Spleen (tissue), 13 donors: Measurements from ENCODE around the gene VWA2. TPM values are rescaled to one million over a fixed set of nuclear protein-coding genes. Genes with fewer than 3 reads are reported as not detected.

Experiments used
- DNase-seq: peaks from one replicate; pipeline ENCODE4 v3.0.0-alpha.2; 2020
- H3K27ac ChIP-seq, 8 donors: fragments of 200-600 bp; sonication (generic) in 7 of 8; 1 replicate in 4 of 8; 2 replicates in 4 of 8; pipeline versions ENCODE4 v1.5.0 to v1.8.0; 2016 to 2021; ENCODE audit warnings: inconsistent platforms in 4 of 8, mild to moderate bottlenecking in 4 of 8, moderate library complexity in 1 of 8
- H3K27me3 ChIP-seq, 7 donors: fragments of 200-600 bp; sonication (generic) in 6 of 7; replicated peaks in 1 of 7; 1 replicate in 4 of 7; 2 replicates in 3 of 7; pipeline versions ENCODE4 v1.5.0 to v1.8.0; 2016 to 2021; ENCODE audit warnings: inconsistent platforms in 3 of 7, mild to moderate bottlenecking in 1 of 7
- H3K36me3 ChIP-seq, 6 donors: fragments of 200-600 bp; sonication (generic) in 5 of 6; 1 replicate in 4 of 6; 2 replicates in 2 of 6; pipeline versions ENCODE4 v1.5.0 to v1.8.0; 2016 to 2021; ENCODE audit warnings: inconsistent platforms in 2 of 6
- H3K4me1 ChIP-seq, 6 donors: fragments of 200-600 bp; sonication (generic) in 5 of 6; 1 replicate in 3 of 6; 2 replicates in 3 of 6; pipeline versions ENCODE4 v1.5.0 to v1.8.0; 2016 to 2021; ENCODE audit warnings: inconsistent platforms in 3 of 6
- H3K4me3 ChIP-seq, 8 donors: fragments of 200-600 bp; sonication (generic) in 7 of 8; 1 replicate in 4 of 8; 2 replicates in 4 of 8; pipeline versions ENCODE4 v1.5.0 to v1.8.0; 2016 to 2021; ENCODE audit warnings: inconsistent platforms in 4 of 8, mild to moderate bottlenecking in 4 of 8, moderate library complexity in 2 of 8
- H3K9me3 ChIP-seq, 8 donors: fragments of 200-600 bp; sonication (generic) in 7 of 8; 1 replicate in 4 of 8; 2 replicates in 4 of 8; pipeline versions ENCODE4 v1.5.0 to v1.8.0; 2016 to 2021; ENCODE audit warnings: inconsistent platforms in 4 of 8
- CTCF ChIP-seq, 11 experiments: fragments of 200-600 bp in 7 of 11; fragments of 450-650 bp in 4 of 11; sonication (generic) in 4 of 11; IDR thresholded peaks in 8 of 11; conservative IDR thresholded peaks in 3 of 11; 1 replicate in 7 of 11; 2 replicates in 4 of 11; pipeline versions ENCODE4 v1.4.0 to v1.8.0; 2016 to 2021; ENCODE audit warnings: antibody characterized with exemption in 11 of 11, inconsistent platforms in 4 of 11, mild to moderate bottlenecking in 1 of 11
- POLR2A ChIP-seq, 3 donors: fragments of 450-650 bp; IDR thresholded peaks; one replicate each; pipeline ENCODE4 v1.5.1; 2017; ENCODE audit warnings: antibody characterized with exemption in 3 of 3, mild to moderate bottlenecking in 1 of 3
- POLR2AphosphoS5 ChIP-seq, 3 donors: sonication (generic); formaldehyde crosslinking; IDR thresholded peaks; one replicate each; pipeline ENCODE4 v1.5.1; 2017; ENCODE audit warnings: antibody characterized with exemption in 3 of 3
- WGBS, 5 donors: extraction: QIAGEN DNeasy Blood & Tissue Kit in 3 of 5; methylation state at CpG; one replicate each; pipeline versions ENCODE4 v1.1.5 to v1.1.7; 2013 to 2018; 5-methylcytosine and 5-hydroxymethylcytosine counted together
- intact Hi-C: fragments of 100-400 bp; cut with DNase I; formaldehyde crosslinking; loops from one replicate; pipeline ENCODE4 v1.15.0; 2023; ENCODE audit warnings: low total_unique reads
- long read RNA-seq, 2 donors: transcript quantifications; one replicate each; lab custom pipeline, GENCODE V29; 2026
- polyA plus RNA-seq, 3 donors: library from polyadenylated mRNA; stranded (reverse); fragments of 200-250 nt; gene quantifications; one replicate each; pipeline ENCODE4 v1.2.1, GENCODE V29; 2013
- total RNA-seq, 7 donors: library from RNA; depleted of rRNA in 3 of 7; stranded (reverse); fragments of >200 nt in 3 of 7; fragmentation: NEBNext Ultra II Directional in 4 of 7; extraction: Animal tissue kit (Norgen Biotek cat#: 25700) in 4 of 7; gene quantifications; one replicate each; pipeline versions ENCODE4 v1.1.0 to v1.2.1, GENCODE V29; 2016 to 2021
- donor health status: healthy with polysubstance abuse.
- donor health status: DM: no; HTN: no; CAD: no; lungs with moderate emphysema.
- donor health status: DM: no; HTN: no; CAD: no.
- donor health status: Bipolar disorder and iron deficiency.
- donor health status: healthy.
- donor health status: DM: no; HTN: no; CAD: no.
- donor health status: DM: yes; HTN: yes; CAD: no.

Gene VWA2, protein sequence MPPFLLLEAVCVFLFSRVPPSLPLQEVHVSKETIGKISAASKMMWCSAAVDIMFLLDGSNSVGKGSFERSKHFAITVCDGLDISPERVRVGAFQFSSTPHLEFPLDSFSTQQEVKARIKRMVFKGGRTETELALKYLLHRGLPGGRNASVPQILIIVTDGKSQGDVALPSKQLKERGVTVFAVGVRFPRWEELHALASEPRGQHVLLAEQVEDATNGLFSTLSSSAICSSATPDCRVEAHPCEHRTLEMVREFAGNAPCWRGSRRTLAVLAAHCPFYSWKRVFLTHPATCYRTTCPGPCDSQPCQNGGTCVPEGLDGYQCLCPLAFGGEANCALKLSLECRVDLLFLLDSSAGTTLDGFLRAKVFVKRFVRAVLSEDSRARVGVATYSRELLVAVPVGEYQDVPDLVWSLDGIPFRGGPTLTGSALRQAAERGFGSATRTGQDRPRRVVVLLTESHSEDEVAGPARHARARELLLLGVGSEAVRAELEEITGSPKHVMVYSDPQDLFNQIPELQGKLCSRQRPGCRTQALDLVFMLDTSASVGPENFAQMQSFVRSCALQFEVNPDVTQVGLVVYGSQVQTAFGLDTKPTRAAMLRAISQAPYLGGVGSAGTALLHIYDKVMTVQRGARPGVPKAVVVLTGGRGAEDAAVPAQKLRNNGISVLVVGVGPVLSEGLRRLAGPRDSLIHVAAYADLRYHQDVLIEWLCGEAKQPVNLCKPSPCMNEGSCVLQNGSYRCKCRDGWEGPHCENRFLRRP
- 1 to 10 TPM in 4 of 7 donors, under 1 TPM in 2, not detected in 1; 0.46 to 1.9 (median 1.3) TPM for total RNA-seq
- polyA plus RNA-seq, result under 1 TPM; 0.02 to 0.22 (median 0.07) TPM
- long read RNA-seq, donor 1, result 0 reads
- long read RNA-seq, donor 2, result 0 reads

DNA sequence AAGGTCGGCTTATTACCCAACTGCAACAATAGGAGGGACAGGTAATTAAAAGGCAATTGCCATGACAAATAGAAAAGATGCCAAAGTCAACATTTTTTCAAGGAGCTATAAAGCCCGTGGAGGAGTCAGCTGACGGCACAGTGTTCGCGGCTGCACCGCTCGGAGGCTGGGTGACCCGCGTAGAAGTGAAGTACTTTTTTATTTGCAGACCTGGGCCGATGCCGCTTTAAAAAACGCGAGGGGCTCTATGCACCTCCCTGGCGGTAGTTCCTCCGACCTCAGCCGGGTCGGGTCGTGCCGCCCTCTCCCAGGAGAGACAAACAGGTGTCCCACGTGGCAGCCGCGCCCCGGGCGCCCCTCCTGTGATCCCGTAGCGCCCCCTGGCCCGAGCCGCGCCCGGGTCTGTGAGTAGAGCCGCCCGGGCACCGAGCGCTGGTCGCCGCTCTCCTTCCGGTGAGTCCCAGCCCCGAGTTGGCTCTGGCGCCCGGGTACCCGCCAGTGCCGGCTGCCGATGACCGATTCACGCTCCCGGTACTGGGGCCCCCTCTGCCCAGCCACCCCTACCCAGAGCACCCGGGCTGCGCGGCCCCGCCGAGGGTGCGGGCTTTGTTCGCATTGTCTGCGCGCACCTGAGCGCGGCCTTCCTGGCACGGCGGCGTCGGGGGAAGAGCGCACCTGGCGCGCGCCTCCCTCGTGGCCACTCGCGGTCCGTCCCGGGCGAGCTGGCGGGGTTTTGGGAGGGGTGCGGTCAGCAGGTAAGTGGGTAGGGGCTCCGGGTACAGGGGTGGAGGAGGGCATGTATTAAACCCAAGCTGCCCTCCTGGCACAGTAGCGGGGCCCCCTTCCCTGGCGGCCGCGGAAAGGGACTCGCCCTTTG, at the start of gene VWA2:
Gene VWA2 (plus strand): TSS at position 138 of the 877 bp plus-strand sequence. CDS start 9,460 bp downstream, outside the sequence.
- TF ChIP-seq POLR2A (IDR thresholded peaks at IDR 0.05), result no peak
- TF ChIP-seq POLR2AphosphoS5 (IDR thresholded peaks at IDR 0.05), result peak in 1 of 3 donors; percentile 44
- peak in 4 of 11 experiments; percentile 16 to 39 (median 22) for TF ChIP-seq CTCF (IDR thresholded peaks at IDR 0.05 in 8 of 11, conservative IDR thresholded peaks at IDR 0.05 in 3 of 11)
- H3K27me3 ChIP-seq, result peaks cover 0 to 100% (median 41%) of the 10 kb centered on the region in 7 donors
- no peaks in the 10 kb centered on the region for H3K36me3 ChIP-seq
- WGBS, 5 donors, result 4 to 7% (median 5%) methylated on average over 9 to 79 of the region's 79 CpGs
- DNase-seq, result peak; percentile 82
- peaks cover 6 to 21% (median 14%) of the 10 kb centered on the region in 6 donors for H3K4me1 ChIP-seq
- H3K27ac ChIP-seq, result no peak within 1 kb of the TSS
- peak within 1 kb of the TSS; percentile 12 to 67 (median 32) for H3K4me3 ChIP-seq
- H3K9me3 ChIP-seq, result no peaks in the 10 kb centered on the region
- intact Hi-C loops, result no loop called here

- Histone ChIP-seq H3K4me3 (no peak overlapping the region), H3K36me3 (no peaks in the 10 kb centered on the region), H3K27ac (no peak overlapping the region), H3K27me3 (no peaks in the 10 kb centered on the region), H3K9me3 (no peaks in the 10 kb centered on the region), H3K4me1 (no peaks in the 10 kb centered on the region)
- TF ChIP-seq CTCF (IDR thresholded peaks at IDR 0.05 in 8 of 11, conservative IDR thresholded peaks at IDR 0.05 in 3 of 11) (no peak), POLR2A (IDR thresholded peaks at IDR 0.05) (no peak), POLR2AphosphoS5 (IDR thresholded peaks at IDR 0.05) (no peak)
- 92 to 95% (median 93%) methylated on average over 8 of the region's 8 CpGs for WGBS, 5 donors
- intact Hi-C loops, result no loop called here
- DNase-seq, result no peak
These were observed 49.4 kb upstream of the VWA2 start for GRCh38 chr10:114189700-114190099.

GRCh38 chr10:114195079-114195478, 44.0 kb upstream of the VWA2 start:
- intact Hi-C loops, result no loop called here
- TF ChIP-seq POLR2A (IDR thresholded peaks at IDR 0.05) (no peak), CTCF (IDR thresholded peaks at IDR 0.05 in 8 of 11, conservative IDR thresholded peaks at IDR 0.05 in 3 of 11) (no peak), POLR2AphosphoS5 (IDR thresholded peaks at IDR 0.05) (no peak)
- 51 to 60% (median 55%) methylated on average over 2 of the region's 2 CpGs for WGBS, 5 donors

More at GRCh38 chr10:114195079-114195478, 44.0 kb upstream of the VWA2 start:
- Histone ChIP-seq H3K27ac (no peak overlapping the region), H3K9me3 (no peaks in the 10 kb centered on the region), H3K27me3 (peaks cover 0 to 6% (median 0%) of the 10 kb centered on the region in 7 donors), H3K4me1 (no peaks in the 10 kb centered on the region), H3K4me3 (no peak overlapping the region), H3K36me3 (no peaks in the 10 kb centered on the region)
- DNase-seq, result no peak
